CD4-positive, alpha-beta T cell treated with Interleukin-15 for 4 hours (primary cell): ENCODE measurements around the gene ABCC10.
"Not testable (repeated sequence)": the region's sequence is repeated elsewhere in the genome, so short reads cannot be mapped to it uniquely, and the experiment has no call there.

Source experiments
- DNase-seq: peaks from one replicate; pipeline ENCODE4 v3.0.0-alpha.2; 2020; ENCODE audit warnings: low spot score

ABCC10 gene

GRCh38 chr6:43447604-43448003 is 20.3 kb downstream of the ABCC10 start:
- no peak for DNase-seq

- no peak for DNase-seq
Observed at GRCh38 chr6:43448916-43449315, 21.6 kb downstream of the ABCC10 start.

- no peak for DNase-seq
Observed at GRCh38 chr6:43450699-43451131, 23.4 kb downstream of the ABCC10 start.

- DNase-seq: no peak
Observed at GRCh38 chr6:43451348-43451747, 24.0 kb downstream of the ABCC10 start.

- DNase-seq: no peak
Observed at GRCh38 chr6:43451939-43452338, 24.6 kb downstream of the ABCC10 start.

GRCh38 chr6:43452896-43453295 is 25.6 kb downstream of the ABCC10 start:
- no peak for DNase-seq

GRCh38 chr6:43453831-43454230 is 26.5 kb downstream of the ABCC10 start:
- DNase-seq: no peak

GRCh38 chr6:43454290-43454695 is 27.0 kb downstream of the ABCC10 start:
- DNase-seq: peak; percentile 67

GRCh38 chr6:43454696-43455530 is 27.6 kb downstream of the ABCC10 start:
- peak; percentile 16 for DNase-seq

GRCh38 chr6:43455531-43456428 is 28.4 kb downstream of the ABCC10 start, which contains the start of gene DLK2:
Gene DLK2, minus strand, starts transcription at chr6:43455548. Its CDS starts 723 bp downstream, at chr6:43454825.
- DNase-seq: peak; percentile 40

- no peak for DNase-seq
Observed at GRCh38 chr6:43457643-43458042, 30.3 kb downstream of the ABCC10 start.

GRCh38 chr6:43458154-43458553 is 30.8 kb downstream of the ABCC10 start:
- not testable (repeated sequence) for DNase-seq

GRCh38 chr6:43459535-43459934 is 32.2 kb downstream of the ABCC10 start:
- no peak for DNase-seq

- no peak for DNase-seq
Observed at GRCh38 chr6:43460032-43460431, 32.7 kb downstream of the ABCC10 start.

GRCh38 chr6:43461936-43462335 is 34.6 kb downstream of the ABCC10 start:
- no peak for DNase-seq

GRCh38 chr6:43464337-43464736 is 37.0 kb downstream of the ABCC10 start:
- no peak for DNase-seq

- DNase-seq: no peak
Observed at GRCh38 chr6:43465948-43466347, 38.6 kb downstream of the ABCC10 start.

GRCh38 chr6:43467265-43467664 is 39.9 kb downstream of the ABCC10 start:
- not testable (repeated sequence) for DNase-seq

GRCh38 chr6:43467752-43468151 is 40.4 kb downstream of the ABCC10 start:
- no peak for DNase-seq

- DNase-seq: no peak
Observed at GRCh38 chr6:43468240-43468639, 40.9 kb downstream of the ABCC10 start.

- no peak for DNase-seq
Observed at GRCh38 chr6:43468748-43469681, 41.7 kb downstream of the ABCC10 start.

GRCh38 chr6:43469947-43470346 is 42.6 kb downstream of the ABCC10 start:
- DNase-seq: no peak
